DND-41 (cell line): ENCODE results near the gene ZNF143.

Source experiments
- CTCF ChIP-seq: IDR thresholded peaks from 2 replicates; pipeline ENCODE4 v1.5.1; 2012; ENCODE audit warnings: borderline replicate concordance, low read length, moderate library complexity, mild to moderate bottlenecking; ENCODE audit not compliant: poor library complexity, severe bottlenecking; ENCODE audit errors: extremely low read depth
- EZH2 ChIP-seq: IDR thresholded peaks from 3 replicates; pipeline ENCODE4 v1.6.1; 2012; ENCODE audit warnings: borderline replicate concordance, low read depth, mild to moderate bottlenecking, moderate library complexity, low read length, inconsistent platforms; ENCODE audit not compliant: severe bottlenecking

GRCh38 chr11:9498457-9499078, 37.8 kb downstream of the ZNF143 start:
- TF ChIP-seq CTCF = no peak
- no peak for TF ChIP-seq EZH2
